HG03558 (cell line): Measurements from ENCODE around the gene KRTAP10-11.
"Not testable (repeated sequence)": the region's sequence is repeated elsewhere in the genome, so short reads cannot be mapped to it uniquely, and the experiment has no call there.

Experiments used
- ATAC-seq: cut with Tn5 transposase; IDR thresholded peaks from one replicate; pipeline ENCODE4 v1.9.1; 2021; ENCODE audit warnings: moderate number of reproducible peaks; ENCODE audit not compliant: unreplicated experiment; ENCODE audit errors: extremely low read depth

KRTAP10-11 gene

GRCh38 chr21:44637851-44638348 is 8.3 kb upstream of the KRTAP10-11 start:
- ATAC-seq = not testable (repeated sequence)

GRCh38 chr21:44638506-44639330 is 7.5 kb upstream of the KRTAP10-11 start:
- ATAC-seq = not testable (repeated sequence)

GRCh38 chr21:44639331-44639655 is 6.9 kb upstream of the KRTAP10-11 start:
- ATAC-seq = no peak

- ATAC-seq = no peak
Measured at GRCh38 chr21:44640761-44641160, 5.5 kb upstream of the KRTAP10-11 start.

GRCh38 chr21:44643741-44644310 is 2.4 kb upstream of the KRTAP10-11 start:
- ATAC-seq = no peak

- no peak for ATAC-seq
Measured at GRCh38 chr21:44644878-44645277, 1.3 kb upstream of the KRTAP10-11 start.

- ATAC-seq = no peak
Measured at GRCh38 chr21:44647222-44647552, 973 bp downstream of the KRTAP10-11 start.

- ATAC-seq = no peak
Measured at GRCh38 chr21:44648557-44649311, 2.5 kb downstream of the KRTAP10-11 start.

GRCh38 chr21:44649521-44650100 is 3.4 kb downstream of the KRTAP10-11 start:
- no peak for ATAC-seq

- no peak for ATAC-seq
Measured at GRCh38 chr21:44650265-44650972, 4.2 kb downstream of the KRTAP10-11 start.

- no peak for ATAC-seq
Measured at GRCh38 chr21:44650973-44651675, 4.9 kb downstream of the KRTAP10-11 start.

- ATAC-seq = no peak
Measured at GRCh38 chr21:44653123-44653522, 6.9 kb downstream of the KRTAP10-11 start.

GRCh38 chr21:44653656-44654575 is 7.7 kb downstream of the KRTAP10-11 start:
- no peak for ATAC-seq

- no peak for ATAC-seq
Measured at GRCh38 chr21:44654576-44655175, 8.5 kb downstream of the KRTAP10-11 start, which contains the start of gene KRTAP12-4. TSS of gene KRTAP12-4 (minus strand) at chr21:44654659. CDS start at chr21:44654614, 45 bp downstream.

- ATAC-seq = no peak
Measured at GRCh38 chr21:44656868-44657267, 10.7 kb downstream of the KRTAP10-11 start.

GRCh38 chr21:44657635-44658540 is 11.7 kb downstream of the KRTAP10-11 start, which contains the start of gene KRTAP12-3:
TSS of gene KRTAP12-3 (plus strand) at chr21:44657932. CDS start at chr21:44657980, 48 bp downstream.
- ATAC-seq = no peak

GRCh38 chr21:44658541-44658910 is 12.3 kb downstream of the KRTAP10-11 start:
- no peak for ATAC-seq
